Tibial artery (tissue), 4 donors: ENCODE results near the gene SUN5.

Experiments used
- DNase-seq, 2 donors: peaks; one replicate each; pipeline ENCODE4 v3.0.0-alpha.2; 2019
- H3K27ac ChIP-seq, 2 donors: fragments of 200-600 bp; sonication (generic) in 1 of 2; 1 replicate in 1 of 2; 2 replicates in 1 of 2; pipeline ENCODE4 v1.5.1; 2018 to 2019; ENCODE audit warnings: mild to moderate bottlenecking in 1 of 2
- H3K27me3 ChIP-seq, 2 donors: fragments of 200-600 bp; sonication (generic) in 1 of 2; one replicate each; pipeline versions ENCODE4 v1.5.1 to v1.6.0; 2016 to 2019
- H3K36me3 ChIP-seq, 3 donors: fragments of 200-600 bp; sonication (generic) in 2 of 3; one replicate each; pipeline ENCODE4 v1.5.1; 2016 to 2019; ENCODE audit warnings: mild to moderate bottlenecking in 2 of 3
- H3K4me1 ChIP-seq, 4 donors: fragments of 200-600 bp; sonication (generic) in 2 of 4; 1 replicate in 3 of 4; 2 replicates in 1 of 4; pipeline ENCODE4 v1.5.1; 2016 to 2019
- H3K4me3 ChIP-seq, 2 donors: fragments of 200-600 bp; sonication (generic) in 1 of 2; 1 replicate in 1 of 2; 2 replicates in 1 of 2; pipeline ENCODE4 v1.5.1; 2018 to 2019; ENCODE audit warnings: mild to moderate bottlenecking in 2 of 2
- H3K9me3 ChIP-seq, 3 donors: fragments of 200-600 bp; sonication (generic) in 1 of 3; one replicate each; pipeline ENCODE4 v1.5.1; 2016 to 2019
- intact Hi-C: fragments of 100-400 bp; cut with DNase I; formaldehyde crosslinking; loops from one replicate; pipeline ENCODE4 v1.15.0; 2023; ENCODE audit warnings: low total_unique reads
- TF ChIP-seq, protein P1 (sequence below), 2 experiments: fragments of 200-600 bp in 1 of 2; fragments of 450-650 bp in 1 of 2; IDR thresholded peaks; one replicate each; pipeline ENCODE4 v1.5.1; 2017 to 2019; ENCODE audit warnings: antibody characterized with exemption in 2 of 2, mild to moderate bottlenecking in 1 of 2, moderate library complexity in 1 of 2

SUN5 gene

DNA sequence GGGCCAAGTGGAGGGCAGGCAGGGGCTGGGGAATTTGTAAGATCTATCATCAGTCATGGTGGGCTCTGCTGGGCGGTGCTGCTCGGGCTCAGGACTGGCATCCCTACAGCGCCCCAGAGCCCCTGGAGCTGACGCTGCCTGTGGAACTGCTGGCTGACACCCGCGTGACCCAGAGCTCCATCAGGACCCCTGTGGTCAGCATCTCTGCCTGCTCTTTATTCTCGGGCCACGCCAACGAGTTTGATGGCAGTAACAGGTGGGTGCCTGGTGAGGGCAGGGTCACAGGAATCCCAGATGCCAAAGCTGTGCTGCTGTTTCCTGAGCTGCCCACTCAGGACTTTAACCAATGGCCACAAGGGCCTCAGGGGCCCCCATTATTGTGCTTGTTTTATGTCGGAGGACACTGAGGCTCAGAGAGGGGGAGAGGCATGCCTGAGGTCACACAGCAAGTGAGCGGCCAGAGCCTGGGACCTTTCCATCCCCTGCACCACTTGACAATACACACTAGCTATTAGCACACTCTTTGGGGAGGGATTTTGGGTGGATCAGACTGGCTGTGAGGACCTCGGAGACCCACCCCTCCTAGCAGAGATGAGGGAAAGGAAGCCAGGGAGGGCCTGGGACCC, 9.6 kb upstream of the SUN5 start:
- no peak overlapping the region for H3K27ac ChIP-seq
- no peak overlapping the region for H3K4me3 ChIP-seq
- peaks cover 0 to 31% of the 10 kb centered on the region in 2 donors for H3K27me3 ChIP-seq
- no peaks in the 10 kb centered on the region for H3K4me1 ChIP-seq
- TF ChIP-seq, protein P1, sequence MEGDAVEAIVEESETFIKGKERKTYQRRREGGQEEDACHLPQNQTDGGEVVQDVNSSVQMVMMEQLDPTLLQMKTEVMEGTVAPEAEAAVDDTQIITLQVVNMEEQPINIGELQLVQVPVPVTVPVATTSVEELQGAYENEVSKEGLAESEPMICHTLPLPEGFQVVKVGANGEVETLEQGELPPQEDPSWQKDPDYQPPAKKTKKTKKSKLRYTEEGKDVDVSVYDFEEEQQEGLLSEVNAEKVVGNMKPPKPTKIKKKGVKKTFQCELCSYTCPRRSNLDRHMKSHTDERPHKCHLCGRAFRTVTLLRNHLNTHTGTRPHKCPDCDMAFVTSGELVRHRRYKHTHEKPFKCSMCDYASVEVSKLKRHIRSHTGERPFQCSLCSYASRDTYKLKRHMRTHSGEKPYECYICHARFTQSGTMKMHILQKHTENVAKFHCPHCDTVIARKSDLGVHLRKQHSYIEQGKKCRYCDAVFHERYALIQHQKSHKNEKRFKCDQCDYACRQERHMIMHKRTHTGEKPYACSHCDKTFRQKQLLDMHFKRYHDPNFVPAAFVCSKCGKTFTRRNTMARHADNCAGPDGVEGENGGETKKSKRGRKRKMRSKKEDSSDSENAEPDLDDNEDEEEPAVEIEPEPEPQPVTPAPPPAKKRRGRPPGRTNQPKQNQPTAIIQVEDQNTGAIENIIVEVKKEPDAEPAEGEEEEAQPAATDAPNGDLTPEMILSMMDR (IDR thresholded peaks at IDR 0.05), result no peak
- no peaks in the 10 kb centered on the region for H3K9me3 ChIP-seq
- H3K36me3 ChIP-seq, result no peaks in the 10 kb centered on the region
- no peak for DNase-seq
- intact Hi-C loops, result no loop called here

DNA sequence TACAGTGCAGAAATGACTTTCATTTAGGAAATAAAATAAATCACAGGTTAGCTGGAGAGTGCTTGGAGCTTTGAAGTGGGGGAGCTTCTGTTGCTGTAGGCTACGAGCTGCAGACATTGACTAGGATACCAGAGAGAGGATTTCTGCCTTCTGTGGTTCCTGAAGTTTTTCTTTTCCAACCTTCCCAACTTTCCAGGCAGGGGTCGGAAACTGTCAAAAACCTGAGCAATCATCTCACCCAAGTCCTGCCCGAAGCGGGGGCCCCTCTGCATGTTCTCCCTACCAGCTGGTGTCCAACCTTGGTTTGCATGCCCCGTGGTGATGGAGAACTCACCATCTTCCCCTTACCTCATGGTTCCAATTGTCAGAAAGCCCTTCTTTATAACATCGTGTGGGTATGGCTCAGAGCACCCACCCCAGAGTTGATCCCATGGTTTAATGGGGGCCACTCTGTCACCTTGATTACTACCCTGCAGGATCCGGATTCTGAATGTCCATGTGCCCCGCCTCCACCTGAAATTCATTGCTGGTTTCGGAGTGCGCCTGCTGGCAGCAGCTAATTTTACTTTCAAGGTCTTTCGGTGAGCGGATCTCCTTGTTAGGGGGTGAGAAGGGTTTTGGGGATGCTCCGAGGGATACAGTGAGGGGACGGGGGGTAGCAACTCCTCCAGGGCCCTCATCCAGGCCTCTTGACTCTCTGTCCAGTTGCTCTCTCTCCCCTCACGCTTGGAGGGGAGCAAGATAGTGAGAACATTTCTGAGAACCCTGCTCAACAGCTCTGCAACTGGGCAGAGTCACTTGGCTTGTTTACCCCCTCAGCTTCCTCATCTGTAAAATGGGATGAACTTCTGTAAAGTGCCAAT, 8.3 kb upstream of the SUN5 start:
- Histone ChIP-seq H3K36me3 (no peaks in the 10 kb centered on the region), H3K4me3 (no peak overlapping the region), H3K4me1 (no peaks in the 10 kb centered on the region), H3K27me3 (peaks cover 0 to 31% of the 10 kb centered on the region in 2 donors), H3K27ac (no peak overlapping the region), H3K9me3 (no peaks in the 10 kb centered on the region)
- TF ChIP-seq, protein P1 (IDR thresholded peaks at IDR 0.05), result no peak
- intact Hi-C loops, result no loop called here
- DNase-seq, result no peak

DNA sequence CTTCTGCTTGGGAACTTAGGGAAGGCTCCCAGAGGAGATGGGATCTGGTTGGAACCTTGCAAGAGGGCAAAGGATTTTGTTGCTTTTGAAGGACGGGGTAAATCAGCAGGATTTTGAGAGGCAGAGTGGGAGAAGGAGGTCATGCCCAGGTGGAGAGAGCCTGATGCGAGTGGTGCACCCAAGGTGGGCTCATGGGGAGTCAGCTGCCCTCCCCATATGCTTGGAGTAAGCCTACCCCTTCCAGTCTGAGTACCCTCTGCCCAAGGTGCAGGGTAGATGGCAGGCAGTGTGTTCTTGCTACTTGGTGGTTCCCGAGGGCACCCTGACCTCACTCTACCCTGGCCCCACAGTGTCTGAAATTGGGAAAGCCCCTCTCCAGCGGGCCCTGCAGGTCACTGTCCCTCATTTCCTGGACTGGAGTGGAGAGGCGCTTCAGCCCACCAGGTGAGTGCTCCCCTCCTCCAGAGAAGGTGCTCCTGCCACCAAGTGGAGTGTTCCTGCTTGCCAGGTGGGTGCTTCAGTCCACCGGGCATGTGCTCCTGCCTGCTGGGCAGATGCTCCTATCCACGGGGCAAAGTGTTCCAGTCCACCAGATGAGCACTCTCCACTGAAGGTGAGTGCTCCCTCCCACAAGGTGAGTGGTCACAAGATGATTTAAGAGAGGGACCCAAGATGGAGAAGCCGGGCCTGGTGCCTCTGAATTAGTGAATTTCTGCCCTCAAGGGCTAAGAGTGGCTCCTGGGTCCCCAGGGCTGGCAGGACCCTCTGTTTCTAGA, 6.6 kb upstream of the SUN5 start:
- no peaks in the 10 kb centered on the region for H3K9me3 ChIP-seq
- H3K27me3 ChIP-seq, result peaks cover 0 to 34% of the 10 kb centered on the region in 2 donors
- H3K36me3 ChIP-seq, result no peaks in the 10 kb centered on the region
- intact Hi-C loops, result no loop called here
- H3K4me3 ChIP-seq, result no peak overlapping the region
- H3K27ac ChIP-seq, result no peak overlapping the region
- DNase-seq, result no peak
- H3K4me1 ChIP-seq, result no peaks in the 10 kb centered on the region
- TF ChIP-seq, protein P1 (IDR thresholded peaks at IDR 0.05), result no peak

DNA sequence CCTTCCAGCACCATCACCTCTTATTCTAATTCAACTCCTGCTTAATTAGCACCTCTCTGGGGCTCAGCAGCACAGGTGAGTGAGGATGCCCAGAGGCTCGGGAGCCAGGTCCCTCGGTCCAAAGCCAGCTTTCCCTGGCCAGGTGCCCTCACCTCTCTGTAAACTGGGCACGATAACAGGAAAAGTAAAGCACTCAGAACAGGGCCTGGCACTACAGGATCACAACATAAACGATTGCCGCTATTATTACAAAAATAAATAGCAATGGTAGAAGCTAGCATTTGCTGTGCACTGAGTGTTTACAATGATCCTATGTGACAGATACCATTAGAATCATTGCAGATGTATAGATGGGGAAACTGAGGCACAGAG, 5.9 kb upstream of the SUN5 start:
- peaks cover 0 to 28% of the 10 kb centered on the region in 2 donors for H3K27me3 ChIP-seq
- TF ChIP-seq, protein P1 (IDR thresholded peaks at IDR 0.05), result no peak
- peaks cover 0 to under 1% (median 0%) of the 10 kb centered on the region in 3 donors for H3K9me3 ChIP-seq
- no peak overlapping the region for H3K27ac ChIP-seq
- H3K4me3 ChIP-seq, result no peak overlapping the region
- no peaks in the 10 kb centered on the region for H3K4me1 ChIP-seq
- DNase-seq, result no peak
- no peaks in the 10 kb centered on the region for H3K36me3 ChIP-seq
- intact Hi-C loops, result no loop called here

DNA sequence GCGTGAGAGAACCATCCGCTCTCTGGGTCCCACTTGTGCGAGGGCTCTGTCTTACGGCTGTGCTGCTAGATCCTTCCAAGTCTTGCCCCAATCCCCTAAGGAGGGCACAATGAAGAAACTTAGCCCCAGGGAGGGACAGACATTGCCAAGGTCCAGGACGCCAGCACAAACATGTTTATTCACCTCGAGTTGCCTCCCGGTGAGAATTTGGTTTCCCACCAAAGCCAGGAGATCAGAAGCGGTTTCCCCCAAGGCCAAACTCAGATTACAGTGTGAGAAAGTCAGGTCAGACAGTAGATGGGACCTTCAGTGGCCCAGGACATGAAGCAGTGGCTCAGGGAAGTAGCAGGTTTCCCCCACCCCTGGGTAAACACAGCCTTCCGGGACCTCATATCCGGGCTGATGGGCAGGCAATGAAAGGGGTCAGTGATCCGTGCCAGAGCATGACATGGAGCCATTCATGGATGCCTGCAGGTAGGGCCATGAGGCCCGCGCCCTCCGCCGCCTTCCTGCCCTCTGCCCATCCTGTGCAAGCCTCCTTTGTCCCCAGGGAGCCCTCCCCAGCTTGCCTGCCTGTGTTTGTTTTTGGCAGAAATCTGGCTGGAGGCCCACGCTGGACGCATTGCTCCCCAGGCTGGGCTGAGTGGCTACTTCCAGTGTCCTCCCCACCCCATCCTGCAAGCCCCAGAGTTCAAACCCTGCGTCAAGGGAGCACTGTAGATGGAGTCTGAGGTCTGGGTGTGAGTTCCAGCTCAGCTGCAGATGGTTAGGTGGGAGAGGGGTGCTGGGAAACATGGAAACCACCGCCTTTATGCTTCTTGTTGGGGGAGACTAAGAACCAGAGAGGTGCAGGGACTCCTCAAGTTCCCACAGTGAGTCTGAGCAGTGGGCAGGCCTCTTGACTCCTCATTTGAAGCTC, 5.2 kb upstream of the SUN5 start:
- no peak overlapping the region for H3K4me3 ChIP-seq
- H3K27ac ChIP-seq, result no peak overlapping the region
- no peaks in the 10 kb centered on the region for H3K4me1 ChIP-seq
- intact Hi-C loops, result no loop called here
- DNase-seq, result no peak
- H3K27me3 ChIP-seq, result peaks cover 0 to 21% of the 10 kb centered on the region in 2 donors
- no peaks in the 10 kb centered on the region for H3K36me3 ChIP-seq
- H3K9me3 ChIP-seq, result peaks cover 0 to 5% (median 0%) of the 10 kb centered on the region in 3 donors
- TF ChIP-seq, protein P1 (IDR thresholded peaks at IDR 0.05), result no peak
